ENCODE data around the gene EML5.
A peak's percentile ranks its signal among the peaks of the same experiment; 100 is the strongest.

The EML5 gene

GRCh38 chr14:88668448-88669116 lies 124.2 kb downstream of the EML5 start:
- H3K4me3 ChIP-seq (ENCODE audit: low read depth, low read length) = no peak overlapping the region
- TF ChIP-seq POLR2A (IDR thresholded peaks at IDR 0.05; ENCODE audit: extremely low read depth, insufficient read length) = no peak
- TF ChIP-seq MAX (IDR thresholded peaks at IDR 0.05; ENCODE audit: low read depth, low read length) = no peak
- TF ChIP-seq MYC (IDR thresholded peaks at IDR 0.05; ENCODE audit: low read depth, low read length) = no peak
- DNase-seq (ENCODE audit: low read depth) = no peak

- no peak overlapping the region for H3K4me3 ChIP-seq (ENCODE audit: low read depth, low read length)
- peak; percentile 74 for DNase-seq (ENCODE audit: low read depth)
- TF ChIP-seq, protein P1, sequence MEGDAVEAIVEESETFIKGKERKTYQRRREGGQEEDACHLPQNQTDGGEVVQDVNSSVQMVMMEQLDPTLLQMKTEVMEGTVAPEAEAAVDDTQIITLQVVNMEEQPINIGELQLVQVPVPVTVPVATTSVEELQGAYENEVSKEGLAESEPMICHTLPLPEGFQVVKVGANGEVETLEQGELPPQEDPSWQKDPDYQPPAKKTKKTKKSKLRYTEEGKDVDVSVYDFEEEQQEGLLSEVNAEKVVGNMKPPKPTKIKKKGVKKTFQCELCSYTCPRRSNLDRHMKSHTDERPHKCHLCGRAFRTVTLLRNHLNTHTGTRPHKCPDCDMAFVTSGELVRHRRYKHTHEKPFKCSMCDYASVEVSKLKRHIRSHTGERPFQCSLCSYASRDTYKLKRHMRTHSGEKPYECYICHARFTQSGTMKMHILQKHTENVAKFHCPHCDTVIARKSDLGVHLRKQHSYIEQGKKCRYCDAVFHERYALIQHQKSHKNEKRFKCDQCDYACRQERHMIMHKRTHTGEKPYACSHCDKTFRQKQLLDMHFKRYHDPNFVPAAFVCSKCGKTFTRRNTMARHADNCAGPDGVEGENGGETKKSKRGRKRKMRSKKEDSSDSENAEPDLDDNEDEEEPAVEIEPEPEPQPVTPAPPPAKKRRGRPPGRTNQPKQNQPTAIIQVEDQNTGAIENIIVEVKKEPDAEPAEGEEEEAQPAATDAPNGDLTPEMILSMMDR (IDR thresholded peaks at IDR 0.05; ENCODE audit: low read depth, low read length) = peak; percentile 86
- TF ChIP-seq MYC (IDR thresholded peaks at IDR 0.05; ENCODE audit: low read depth, low read length) = no peak
Observed at GRCh38 chr14:88667555-88668273, 125.0 kb downstream of the EML5 start.

- peak; percentile 5 for DNase-seq (ENCODE audit: low read depth)
- TF ChIP-seq POLR2A (IDR thresholded peaks at IDR 0.05; ENCODE audit: extremely low read depth, insufficient read length) (no peak), MYC (IDR thresholded peaks at IDR 0.05; ENCODE audit: low read depth, low read length) (no peak), MAX (IDR thresholded peaks at IDR 0.05; ENCODE audit: low read depth, low read length) (no peak)
- TF ChIP-seq, protein P1 (IDR thresholded peaks at IDR 0.05; ENCODE audit: low read depth, low read length) = no peak
- H3K4me3 ChIP-seq (ENCODE audit: low read depth, low read length) = no peak overlapping the region
Observed at GRCh38 chr14:88660056-88660455, 132.7 kb downstream of the EML5 start.

DNA sequence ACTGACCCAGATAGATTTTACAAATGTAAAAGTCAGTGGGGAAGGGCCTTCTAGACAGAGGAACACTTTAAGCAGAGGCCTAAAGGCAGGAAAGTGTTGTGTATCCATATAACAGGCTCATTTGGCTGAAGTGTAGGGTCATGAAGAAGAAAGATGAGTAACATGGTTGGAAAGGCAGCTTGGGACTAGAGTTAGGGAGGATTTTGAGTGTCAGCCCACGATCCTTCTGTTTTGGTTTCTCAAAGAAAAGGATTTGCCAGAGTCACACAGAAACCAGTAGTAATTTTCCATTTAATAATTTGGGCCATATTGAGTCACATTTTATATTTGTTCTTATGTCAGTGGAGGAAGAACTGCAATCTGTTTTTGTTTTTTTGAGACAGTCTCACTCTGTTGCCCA lies 153.5 kb downstream of the EML5 start:
- TF ChIP-seq POLR2A (IDR thresholded peaks at IDR 0.05; ENCODE audit: extremely low read depth, insufficient read length) (no peak), MYC (IDR thresholded peaks at IDR 0.05; ENCODE audit: low read depth, low read length) (no peak), MAX (IDR thresholded peaks at IDR 0.05; ENCODE audit: low read depth, low read length) (no peak)
- TF ChIP-seq, protein P1 (IDR thresholded peaks at IDR 0.05; ENCODE audit: low read depth, low read length) = no peak
- H3K4me3 ChIP-seq (ENCODE audit: low read depth, low read length) = no peak overlapping the region
- DNase-seq (ENCODE audit: low read depth) = no peak

DNA sequence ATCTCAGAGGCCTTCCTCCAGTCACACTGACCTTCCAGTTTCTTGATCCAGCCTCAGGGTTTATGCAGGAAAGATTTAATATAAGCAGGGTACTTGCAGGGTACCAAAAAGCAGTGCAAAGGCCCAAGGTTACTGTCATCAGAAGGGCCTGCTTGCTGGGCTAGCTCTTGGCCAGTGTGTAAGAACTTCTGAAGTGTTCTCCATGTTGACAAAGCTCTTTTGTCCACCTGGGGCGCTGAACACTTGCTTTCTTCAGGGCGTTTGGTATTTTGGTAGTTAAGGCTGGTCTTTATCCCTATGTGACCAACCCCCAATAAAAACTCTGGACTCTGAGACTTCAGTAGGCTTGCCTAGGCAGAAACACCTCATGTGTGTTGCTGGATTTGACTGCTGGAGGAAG lies 160.2 kb downstream of the EML5 start:
- DNase-seq (ENCODE audit: low read depth) = no peak
- TF ChIP-seq POLR2A (IDR thresholded peaks at IDR 0.05; ENCODE audit: extremely low read depth, insufficient read length) (no peak), MYC (IDR thresholded peaks at IDR 0.05; ENCODE audit: low read depth, low read length) (no peak)
- no peak overlapping the region for H3K4me3 ChIP-seq (ENCODE audit: low read depth, low read length)

GRCh38 chr14:88631091-88631490 lies 161.7 kb downstream of the EML5 start:
- no peak for TF ChIP-seq POLR2A (IDR thresholded peaks at IDR 0.05; ENCODE audit: extremely low read depth, insufficient read length)
- TF ChIP-seq MYC (IDR thresholded peaks at IDR 0.05; ENCODE audit: low read depth, low read length) = no peak
- TF ChIP-seq, protein P1 (IDR thresholded peaks at IDR 0.05; ENCODE audit: low read depth, low read length) = no peak
- no peak for TF ChIP-seq MAX (IDR thresholded peaks at IDR 0.05; ENCODE audit: low read depth, low read length)
- DNase-seq (ENCODE audit: low read depth) = no peak

More at GRCh38 chr14:88631091-88631490, 161.7 kb downstream of the EML5 start:
- no peak overlapping the region for H3K4me3 ChIP-seq (ENCODE audit: low read depth, low read length)
